Measurements from ENCODE around the gene HNRNPM.

DNA sequence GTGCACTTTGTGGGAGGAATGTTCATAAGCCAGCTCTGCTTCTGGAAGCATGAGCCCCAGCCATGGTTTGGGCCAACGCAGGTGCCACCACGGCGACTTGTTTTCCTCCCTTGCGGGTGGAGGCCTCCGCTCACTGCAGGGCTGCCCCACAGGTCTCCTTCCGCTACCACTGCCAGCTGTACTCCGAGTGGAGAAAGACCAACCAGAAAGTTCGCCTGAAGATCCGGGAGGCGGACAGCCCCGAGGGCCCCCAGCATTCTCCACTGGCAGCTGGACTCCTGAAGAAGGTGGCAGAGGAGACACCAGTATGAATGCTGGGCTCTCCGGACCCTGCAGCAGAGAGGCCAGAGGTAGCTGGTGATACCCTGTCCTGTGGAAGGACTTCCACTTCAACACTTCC is 6.5 kb upstream of the HNRNPM start:
- TF ChIP-seq, protein P1, sequence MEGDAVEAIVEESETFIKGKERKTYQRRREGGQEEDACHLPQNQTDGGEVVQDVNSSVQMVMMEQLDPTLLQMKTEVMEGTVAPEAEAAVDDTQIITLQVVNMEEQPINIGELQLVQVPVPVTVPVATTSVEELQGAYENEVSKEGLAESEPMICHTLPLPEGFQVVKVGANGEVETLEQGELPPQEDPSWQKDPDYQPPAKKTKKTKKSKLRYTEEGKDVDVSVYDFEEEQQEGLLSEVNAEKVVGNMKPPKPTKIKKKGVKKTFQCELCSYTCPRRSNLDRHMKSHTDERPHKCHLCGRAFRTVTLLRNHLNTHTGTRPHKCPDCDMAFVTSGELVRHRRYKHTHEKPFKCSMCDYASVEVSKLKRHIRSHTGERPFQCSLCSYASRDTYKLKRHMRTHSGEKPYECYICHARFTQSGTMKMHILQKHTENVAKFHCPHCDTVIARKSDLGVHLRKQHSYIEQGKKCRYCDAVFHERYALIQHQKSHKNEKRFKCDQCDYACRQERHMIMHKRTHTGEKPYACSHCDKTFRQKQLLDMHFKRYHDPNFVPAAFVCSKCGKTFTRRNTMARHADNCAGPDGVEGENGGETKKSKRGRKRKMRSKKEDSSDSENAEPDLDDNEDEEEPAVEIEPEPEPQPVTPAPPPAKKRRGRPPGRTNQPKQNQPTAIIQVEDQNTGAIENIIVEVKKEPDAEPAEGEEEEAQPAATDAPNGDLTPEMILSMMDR (IDR thresholded peaks at IDR 0.05), result no peak
- no peak for TF ChIP-seq EZH2 (IDR thresholded peaks at IDR 0.05; ENCODE audit: borderline replicate concordance, insufficient read depth, low read depth, low read length, poor library complexity, severe bottlenecking)

Measured in B cell (primary cell).